ENCODE measurements around the gene MED25. TPM values are rescaled to one million over a fixed set of nuclear protein-coding genes. Genes with fewer than 3 reads are reported as not detected.

Gene MED25
- total and polyA plus RNA-seq, 9 of the 15 experiments (the other 6 are each of a cell fraction or from before 2014, with no cell fraction given), result 4.1 to 93.9 (median 19.3) TPM

DNA sequence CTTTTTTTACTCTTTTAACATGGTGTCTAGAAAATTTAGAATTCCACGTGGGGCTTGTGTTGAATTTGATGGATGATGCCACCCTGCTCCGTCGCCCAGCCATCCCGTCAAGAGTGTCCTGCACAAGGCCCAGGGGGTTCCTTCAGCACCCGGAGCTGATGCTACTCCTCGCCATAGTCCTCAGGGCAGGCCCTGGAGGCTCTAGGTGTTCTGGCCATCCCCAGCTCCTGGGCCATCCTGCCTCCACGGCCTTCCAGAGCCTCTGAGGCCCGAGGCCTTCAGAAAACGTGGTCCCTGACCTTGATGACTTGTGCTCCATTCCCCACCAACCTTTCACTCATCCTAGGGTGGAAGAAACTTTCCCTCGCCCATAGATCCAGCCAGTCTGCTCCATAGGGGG, 55.7 kb downstream of the MED25 start (continued):
- no peak for TF ChIP-seq FOXP1 (CRISPR knock-in tag; IDR thresholded peaks at IDR 0.05)

DNA sequence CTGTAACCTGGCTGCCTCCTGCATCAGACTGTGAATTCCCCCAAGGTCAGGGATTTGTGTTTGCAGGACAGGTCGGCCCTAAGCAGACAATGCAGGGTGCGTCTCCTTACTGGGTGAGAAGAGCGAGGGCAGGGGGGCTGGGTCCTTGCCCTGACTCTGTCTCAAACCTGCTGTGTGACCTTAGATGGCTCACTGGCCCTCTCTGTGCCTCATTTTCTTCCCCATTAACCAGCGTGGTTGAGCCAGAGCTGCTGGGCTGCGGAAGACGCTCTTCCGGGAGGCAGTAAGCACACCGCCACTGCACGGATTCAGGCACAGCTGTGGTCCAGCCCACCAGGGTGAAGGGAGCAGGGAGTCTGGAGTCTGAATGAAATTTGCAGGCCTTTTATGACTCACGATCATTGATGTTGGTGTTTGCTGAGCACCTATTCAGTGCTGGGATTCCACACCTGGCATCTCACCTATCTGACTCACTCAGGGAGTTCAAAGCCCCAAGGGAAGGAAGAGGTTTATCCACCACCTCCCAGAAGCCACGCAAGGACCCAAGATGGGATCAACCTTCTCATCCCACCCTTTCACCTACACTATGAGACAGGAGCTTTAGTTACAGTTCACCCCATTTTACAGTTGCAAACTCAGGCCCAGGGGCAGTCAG, 56.5 kb downstream of the MED25 start:
- peak overlapping the region; percentile 99; the same call in 2 of the 3 replicates for H3K27ac ChIP-seq (ENCODE audit: extremely low read depth, low read depth, low read length)
- H3K36me3 ChIP-seq (ENCODE audit: control insufficient read depth, insufficient read depth, low read length), result peaks cover 50% of the 10 kb centered on the region
- ATAC-seq (no peak), FAIRE-seq (no peak), DNase-seq (ENCODE audit: extremely low read depth in 1 of 4, low spot score in 3 of 4) (no peak)
- H3K9me1 ChIP-seq (ENCODE audit: control insufficient read depth, insufficient read depth, low read length), result peaks cover 4% of the 10 kb centered on the region
- in situ Hi-C loops (cut with MboI), result loop anchor here (10.0 kb wide), 1 partner anchor 380 kb away; the partner anchor contains the start of gene RPS11
- H3K79me2 ChIP-seq (ENCODE audit: control insufficient read depth, insufficient read depth, low read length), result peaks cover 43% of the 10 kb centered on the region
- CTCF ChIA-PET (ENCODE audit: low intra/inter-chr PET ratio), result no interaction called here
- no TSS peak for BruUV-seq (replicated peaks)
- WGBS (ENCODE audit: insufficient coverage, low coverage, missing lambda C conversion rate), result 84% methylated on average over 10 of the region's 11 CpGs
- H3K4me2 ChIP-seq (ENCODE audit: insufficient read depth, low read length), result peak overlapping the region; percentile 99
- H3K9ac ChIP-seq (ENCODE audit: insufficient read depth in 1 of 2, low read depth in 2 of 2, low read length in 2 of 2), result peak overlapping the region; percentile 98 to 99; a peak in 3 of 4 replicates
- peak overlapping the region; percentile 84 for H3K4me3 ChIP-seq
- no peaks in the 10 kb centered on the region for H3K27me3 ChIP-seq (ENCODE audit: control insufficient read depth in 2 of 2, insufficient read depth in 2 of 2, low read length in 2 of 2)
- H2AFZ ChIP-seq (ENCODE audit: low read depth, low read length), result no peak overlapping the region
- no peak for TF ChIP-seq CBFB (CRISPR knock-in tag; IDR thresholded peaks at IDR 0.05)
- no peak for TF ChIP-seq NRF1 (conservative IDR thresholded peaks at IDR 0.05 in 1 of 2, IDR thresholded peaks at IDR 0.05 in 1 of 2)
- TF ChIP-seq, protein P1, sequence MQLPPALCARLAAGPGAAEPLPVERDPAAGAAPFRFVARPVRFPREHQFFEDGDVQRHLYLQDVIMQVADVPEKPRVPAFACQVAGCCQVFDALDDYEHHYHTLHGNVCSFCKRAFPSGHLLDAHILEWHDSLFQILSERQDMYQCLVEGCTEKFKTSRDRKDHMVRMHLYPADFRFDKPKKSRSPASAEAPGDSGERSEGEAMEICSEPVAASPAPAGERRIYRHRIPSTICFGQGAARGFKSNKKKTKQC (CRISPR knock-in tag; IDR thresholded peaks at IDR 0.05), result no peak
- TF ChIP-seq FOXA1 (IDR thresholded peaks at IDR 0.05; ENCODE audit: borderline replicate concordance), result no peak
- TF ChIP-seq TAL1 (IDR thresholded peaks at IDR 0.05), result no peak
- TF ChIP-seq ZFP36 (IDR thresholded peaks at IDR 0.05; ENCODE audit: low read depth, low read length, partially characterized antibody), result peak; percentile 80
- no peak for TF ChIP-seq THRAP3 (IDR thresholded peaks at IDR 0.05; ENCODE audit: borderline replicate concordance)
- TF ChIP-seq IRF2 (CRISPR knock-in tag; IDR thresholded peaks at IDR 0.05), result no peak
- peak; percentile 21 for TF ChIP-seq RBM25 (IDR thresholded peaks at IDR 0.05; ENCODE audit: low read depth, low read length, severe bottlenecking)
- TF ChIP-seq, protein P2, sequence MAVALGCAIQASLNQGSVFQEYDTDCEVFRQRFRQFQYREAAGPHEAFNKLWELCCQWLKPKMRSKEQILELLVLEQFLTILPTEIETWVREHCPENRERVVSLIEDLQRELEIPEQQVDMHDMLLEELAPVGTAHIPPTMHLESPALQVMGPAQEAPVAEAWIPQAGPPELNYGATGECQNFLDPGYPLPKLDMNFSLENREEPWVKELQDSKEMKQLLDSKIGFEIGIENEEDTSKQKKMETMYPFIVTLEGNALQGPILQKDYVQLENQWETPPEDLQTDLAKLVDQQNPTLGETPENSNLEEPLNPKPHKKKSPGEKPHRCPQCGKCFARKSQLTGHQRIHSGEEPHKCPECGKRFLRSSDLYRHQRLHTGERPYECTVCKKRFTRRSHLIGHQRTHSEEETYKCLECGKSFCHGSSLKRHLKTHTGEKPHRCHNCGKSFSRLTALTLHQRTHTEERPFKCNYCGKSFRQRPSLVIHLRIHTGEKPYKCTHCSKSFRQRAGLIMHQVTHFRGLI (CRISPR knock-in tag; IDR thresholded peaks at IDR 0.05), result no peak
- peak; percentile 71 for TF ChIP-seq BCOR (IDR thresholded peaks at IDR 0.05)
- TF ChIP-seq EP400 (IDR thresholded peaks at IDR 0.05), result no peak
- no peak for TF ChIP-seq RBM17 (IDR thresholded peaks at IDR 0.05; ENCODE audit: borderline replicate concordance, low read depth, low read length)
- TF ChIP-seq ZNF77 (CRISPR knock-in tag; IDR thresholded peaks at IDR 0.05), result no peak
- TF ChIP-seq KLF16 (IDR thresholded peaks at IDR 0.05), result no peak
- POLR2A ChIA-PET, result interaction anchor here (0.6 to 3.0 kb wide), 5 partner anchors 8 to 282 kb away, joined by 3 to 16 read pairs (median 3); partner anchors contain the start of gene PTOV1
- peaks cover 16 to 75% of the 10 kb centered on the region in 2 experiments; a peak in 4 of 5 replicates for H3K4me1 ChIP-seq (replicated peaks in 1 of 2; ENCODE audit: control insufficient read depth in 2 of 2, insufficient read depth in 2 of 2, low read length in 2 of 2)
- H3K9me3 ChIP-seq (replicated peaks; ENCODE audit: control insufficient read depth, insufficient read depth, low read depth, low read length), result no peaks in the 10 kb centered on the region
- intact Hi-C loops (cut with micrococcal nuclease), result loop anchor here (10.0 kb wide), 1 partner anchor 160 kb away; no protein-coding TSS in a partner anchor
- H4K20me1 ChIP-seq (replicated peaks; ENCODE audit: control insufficient read depth, insufficient read depth, low read length), result no peaks in the 10 kb centered on the region

Data from K562 (cell line).